Vagina (tissue), 2 donors: ENCODE data around the gene FLRT2.

Experiments
- POLR2AphosphoS5 ChIP-seq, 2 donors: sonication (generic); formaldehyde crosslinking; IDR thresholded peaks; one replicate each; pipeline ENCODE4 v1.9.0; 2017; ENCODE audit warnings: antibody characterized with exemption in 2 of 2, mild to moderate bottlenecking in 2 of 2, low read depth in 1 of 2; ENCODE audit not compliant: insufficient read depth in 1 of 2
- TF ChIP-seq, protein P1 (sequence below), 3 experiments: fragments of 450-650 bp in 2 of 3; fragments of 200-600 bp in 1 of 3; sonication (generic) in 1 of 3; IDR thresholded peaks; one replicate each; pipeline ENCODE4 v1.5.1; 2017 to 2019; ENCODE audit warnings: antibody characterized with exemption in 3 of 3, mild to moderate bottlenecking in 2 of 3, moderate library complexity in 2 of 3

GRCh38 chr14:85534458-85535293 is 4.7 kb downstream of the FLRT2 start:
- TF ChIP-seq, protein P1, sequence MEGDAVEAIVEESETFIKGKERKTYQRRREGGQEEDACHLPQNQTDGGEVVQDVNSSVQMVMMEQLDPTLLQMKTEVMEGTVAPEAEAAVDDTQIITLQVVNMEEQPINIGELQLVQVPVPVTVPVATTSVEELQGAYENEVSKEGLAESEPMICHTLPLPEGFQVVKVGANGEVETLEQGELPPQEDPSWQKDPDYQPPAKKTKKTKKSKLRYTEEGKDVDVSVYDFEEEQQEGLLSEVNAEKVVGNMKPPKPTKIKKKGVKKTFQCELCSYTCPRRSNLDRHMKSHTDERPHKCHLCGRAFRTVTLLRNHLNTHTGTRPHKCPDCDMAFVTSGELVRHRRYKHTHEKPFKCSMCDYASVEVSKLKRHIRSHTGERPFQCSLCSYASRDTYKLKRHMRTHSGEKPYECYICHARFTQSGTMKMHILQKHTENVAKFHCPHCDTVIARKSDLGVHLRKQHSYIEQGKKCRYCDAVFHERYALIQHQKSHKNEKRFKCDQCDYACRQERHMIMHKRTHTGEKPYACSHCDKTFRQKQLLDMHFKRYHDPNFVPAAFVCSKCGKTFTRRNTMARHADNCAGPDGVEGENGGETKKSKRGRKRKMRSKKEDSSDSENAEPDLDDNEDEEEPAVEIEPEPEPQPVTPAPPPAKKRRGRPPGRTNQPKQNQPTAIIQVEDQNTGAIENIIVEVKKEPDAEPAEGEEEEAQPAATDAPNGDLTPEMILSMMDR (IDR thresholded peaks at IDR 0.05) = no peak
- no peak for TF ChIP-seq POLR2AphosphoS5 (IDR thresholded peaks at IDR 0.05; ENCODE audit: insufficient read depth in 1 of 2, low read depth in 1 of 2)
